Hematopoietic multipotent progenitor cell treated with erythropoietin and hydrocortisone succinate and interleukin-3 and kit ligand, for 6 days (in vitro differentiated cells): Measurements from ENCODE around the gene GBP6.
"Not testable (repeated sequence)": the region's sequence is repeated elsewhere in the genome, so short reads cannot be mapped to it uniquely, and the experiment has no call there.

Source experiments
- DNase-seq: peaks from one replicate; pipeline ENCODE4 v3.0.0-alpha.2; 2015

Gene GBP6, protein sequence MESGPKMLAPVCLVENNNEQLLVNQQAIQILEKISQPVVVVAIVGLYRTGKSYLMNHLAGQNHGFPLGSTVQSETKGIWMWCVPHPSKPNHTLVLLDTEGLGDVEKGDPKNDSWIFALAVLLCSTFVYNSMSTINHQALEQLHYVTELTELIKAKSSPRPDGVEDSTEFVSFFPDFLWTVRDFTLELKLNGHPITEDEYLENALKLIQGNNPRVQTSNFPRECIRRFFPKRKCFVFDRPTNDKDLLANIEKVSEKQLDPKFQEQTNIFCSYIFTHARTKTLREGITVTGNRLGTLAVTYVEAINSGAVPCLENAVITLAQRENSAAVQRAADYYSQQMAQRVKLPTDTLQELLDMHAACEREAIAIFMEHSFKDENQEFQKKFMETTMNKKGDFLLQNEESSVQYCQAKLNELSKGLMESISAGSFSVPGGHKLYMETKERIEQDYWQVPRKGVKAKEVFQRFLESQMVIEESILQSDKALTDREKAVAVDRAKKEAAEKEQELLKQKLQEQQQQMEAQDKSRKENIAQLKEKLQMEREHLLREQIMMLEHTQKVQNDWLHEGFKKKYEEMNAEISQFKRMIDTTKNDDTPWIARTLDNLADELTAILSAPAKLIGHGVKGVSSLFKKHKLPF

GRCh38 chr1:89363638-89364536 lies at the start of gene GBP6:
TSS of gene GBP6 (plus strand) at chr1:89364059. CDS start at chr1:89368552, 4,493 bp downstream.
- no peak for DNase-seq

GRCh38 chr1:89322402-89322801 lies 41.5 kb upstream of the GBP6 start:
- DNase-seq: no peak

- no peak for DNase-seq
Observed at GRCh38 chr1:89331890-89332289, 32.0 kb upstream of the GBP6 start.

- no peak for DNase-seq
Observed at GRCh38 chr1:89332461-89332860, 31.4 kb upstream of the GBP6 start.

DNA sequence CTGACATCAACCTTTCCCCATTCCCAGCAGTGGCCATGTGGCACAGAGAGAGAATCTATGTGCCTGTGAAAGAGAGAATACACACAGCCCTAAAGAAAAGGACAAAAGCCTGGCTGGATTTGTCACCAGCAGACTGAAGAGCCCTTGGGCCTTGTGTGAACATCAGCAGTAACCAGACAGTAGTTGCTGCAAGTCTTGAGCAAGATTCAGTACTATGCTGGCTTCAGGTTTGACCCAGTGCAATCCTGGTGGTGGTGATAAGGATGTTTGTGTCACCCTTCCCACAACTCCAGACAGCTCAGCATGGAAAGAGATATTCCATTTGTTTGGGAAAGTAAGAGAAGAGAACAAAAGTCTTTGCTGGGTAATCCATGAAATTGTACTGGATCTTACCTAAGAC lies 28.4 kb upstream of the GBP6 start:
- no peak for DNase-seq

DNA sequence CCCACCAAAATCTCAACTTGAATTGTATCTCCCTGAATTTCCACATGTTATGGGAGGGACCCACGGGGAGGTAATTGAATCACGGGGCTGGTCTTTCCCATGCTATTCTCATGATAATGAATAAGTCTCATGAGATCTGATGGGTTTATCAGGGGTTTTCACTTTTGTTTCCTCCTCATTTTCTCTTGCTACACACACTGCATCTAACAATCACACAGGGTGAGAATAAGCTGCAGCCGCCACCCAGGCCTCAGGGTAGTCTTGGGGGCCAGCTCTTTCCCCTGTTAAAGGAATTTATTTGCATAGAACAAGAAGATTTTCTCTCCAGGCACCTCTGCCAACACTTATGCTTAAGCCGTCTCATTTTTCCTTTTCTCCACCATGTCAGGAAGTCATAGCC lies 26.0 kb upstream of the GBP6 start:
- no peak for DNase-seq

- DNase-seq: no peak
Observed at GRCh38 chr1:89339039-89339438, 24.8 kb upstream of the GBP6 start.

GRCh38 chr1:89345479-89345878 lies 18.4 kb upstream of the GBP6 start:
- not testable (repeated sequence) for DNase-seq

GRCh38 chr1:89347296-89347695 lies 16.6 kb upstream of the GBP6 start:
- DNase-seq: no peak

GRCh38 chr1:89350298-89350697 lies 13.6 kb upstream of the GBP6 start:
- DNase-seq: no peak

GRCh38 chr1:89351597-89352311 lies 12.1 kb upstream of the GBP6 start:
- no peak for DNase-seq

DNA sequence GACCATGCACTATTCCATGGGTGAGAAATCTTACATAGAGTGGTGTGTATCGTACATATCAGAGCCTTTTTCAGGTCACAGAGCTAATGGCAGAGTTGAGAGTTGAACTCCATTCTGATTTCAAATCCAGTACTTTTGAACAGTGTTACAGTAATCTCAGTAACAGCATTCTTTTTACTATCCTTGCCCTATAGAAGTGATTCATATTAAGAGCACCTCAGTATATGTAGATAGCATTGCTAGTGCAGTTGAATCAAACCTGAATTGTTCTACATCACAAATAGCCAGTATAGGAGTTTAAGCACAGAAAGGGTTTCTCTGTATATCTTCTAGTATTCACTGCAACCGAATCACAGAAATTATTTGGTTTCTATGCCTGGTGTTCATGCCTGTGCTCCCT lies 11.4 kb upstream of the GBP6 start:
- no peak for DNase-seq

- DNase-seq: no peak
Observed at GRCh38 chr1:89354205-89354604, 9.7 kb upstream of the GBP6 start.

DNA sequence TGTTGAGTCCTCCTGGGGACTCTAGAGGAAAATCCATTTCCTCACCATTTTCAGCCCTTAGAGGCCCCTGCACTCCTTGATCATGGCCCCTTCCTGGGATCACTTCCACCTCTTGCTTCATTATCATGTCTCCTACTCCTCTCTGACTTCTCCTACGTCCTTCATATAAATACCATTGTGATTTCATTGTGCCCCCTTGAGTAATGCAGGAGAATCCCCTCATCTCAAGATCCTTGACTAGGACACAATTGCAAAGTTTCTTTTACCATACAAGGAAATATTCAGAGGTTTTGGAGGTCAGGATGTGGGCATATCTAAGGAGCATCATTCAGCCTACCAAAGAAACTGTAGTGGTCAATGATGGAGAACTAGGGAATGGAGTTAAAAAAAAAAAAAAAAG lies 8.8 kb upstream of the GBP6 start:
- DNase-seq: no peak

DNA sequence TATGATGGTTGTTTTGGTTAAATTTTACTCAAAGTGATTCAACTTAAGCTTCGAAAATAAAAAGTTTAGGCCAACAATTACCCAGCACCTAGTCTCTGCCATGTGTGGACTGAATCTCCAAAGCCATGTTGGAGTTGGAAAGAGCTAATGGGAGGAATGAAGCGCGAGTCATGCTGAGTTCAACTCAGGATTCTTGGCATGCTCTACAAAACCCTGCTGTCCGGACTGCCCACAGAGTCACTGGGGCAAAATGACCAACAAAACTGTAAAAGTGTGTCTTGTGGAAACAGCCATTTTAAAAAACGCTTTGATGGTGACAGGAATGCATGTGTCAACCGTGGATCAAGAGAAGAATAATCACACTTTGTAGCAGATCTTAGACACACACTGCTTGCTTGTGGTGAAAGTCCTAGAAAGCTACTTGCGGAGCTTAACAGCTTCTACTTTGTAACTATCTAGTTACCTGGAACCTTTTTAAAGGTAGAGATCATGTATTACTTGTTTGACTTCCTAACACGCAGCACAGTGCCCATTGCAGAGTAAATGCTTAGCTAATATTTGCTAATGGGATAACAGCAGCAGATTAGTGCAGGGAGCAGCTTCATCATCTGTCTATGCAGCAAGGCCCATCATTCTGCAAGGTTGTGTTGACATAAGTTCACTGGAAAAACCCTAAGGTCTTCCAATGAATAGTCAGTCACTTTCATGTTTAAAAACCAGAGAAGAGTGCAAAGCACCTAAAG lies 7.0 kb upstream of the GBP6 start:
- no peak for DNase-seq

GRCh38 chr1:89358287-89358893 lies 5.5 kb upstream of the GBP6 start:
- DNase-seq: peak; percentile 87

DNA sequence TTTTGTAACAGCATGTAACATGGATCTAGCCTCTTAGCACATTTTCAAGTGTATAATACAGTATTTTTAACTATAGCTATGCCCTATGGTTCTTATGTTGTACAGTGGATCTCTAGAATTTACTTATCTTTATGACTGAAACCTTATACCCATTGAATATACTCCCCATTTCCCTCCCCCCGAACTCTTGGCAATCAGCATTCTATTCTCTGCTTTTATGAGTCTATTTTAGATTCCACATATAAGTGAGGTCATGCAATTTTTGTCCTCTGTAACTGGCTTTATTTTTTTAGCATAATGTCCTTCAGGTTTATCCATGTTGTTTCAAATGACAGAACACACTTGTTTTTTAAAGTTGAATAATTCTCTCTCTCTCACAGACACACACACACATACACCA lies 3.1 kb upstream of the GBP6 start:
- no peak for DNase-seq

DNA sequence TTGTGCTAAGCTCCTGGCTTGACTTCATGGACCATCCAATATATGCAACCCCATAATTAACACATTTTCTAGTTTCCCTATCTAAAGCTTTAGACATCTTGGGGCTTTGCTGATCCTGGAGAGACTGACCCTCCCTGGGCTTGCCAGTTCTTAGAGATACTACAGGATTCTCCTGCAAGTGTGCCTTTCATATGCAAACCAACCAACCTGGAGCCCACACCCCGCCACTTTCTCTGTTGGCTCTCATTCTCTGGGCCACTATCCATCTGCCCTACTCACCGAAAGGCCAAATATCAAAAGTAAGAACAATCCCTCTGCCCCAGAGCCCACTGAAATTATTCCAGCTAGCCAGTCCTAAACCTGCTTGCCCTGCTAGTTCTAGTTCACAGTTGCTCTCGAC lies 2.2 kb upstream of the GBP6 start:
- no peak for DNase-seq

GRCh38 chr1:89363196-89363595 lies 663 bp upstream of the GBP6 start:
- DNase-seq: no peak

- no peak for DNase-seq
Observed at GRCh38 chr1:89364954-89365550, 1.2 kb downstream of the GBP6 start.

- no peak for DNase-seq
Observed at GRCh38 chr1:89367221-89367620, 3.4 kb downstream of the GBP6 start.
